Measurements from ENCODE around the gene NRCAM.

GRCh38 chr7:108285003-108285368, 171.2 kb downstream of the NRCAM start:
- TF ChIP-seq GATA2 (IDR thresholded peaks at IDR 0.05; ENCODE audit: low read depth, low read length) (no peak), GATA3 (IDR thresholded peaks at IDR 0.05; ENCODE audit: low read depth, low read length) (no peak)
